Measurements from ENCODE around the gene ATP5F1E. TPM values are rescaled to one million over a fixed set of nuclear protein-coding genes. Genes with fewer than 3 reads are reported as not detected.

ATP5F1E gene
- total RNA-seq, 1 experiment from 2014 or later: 41.1 TPM

DNA sequence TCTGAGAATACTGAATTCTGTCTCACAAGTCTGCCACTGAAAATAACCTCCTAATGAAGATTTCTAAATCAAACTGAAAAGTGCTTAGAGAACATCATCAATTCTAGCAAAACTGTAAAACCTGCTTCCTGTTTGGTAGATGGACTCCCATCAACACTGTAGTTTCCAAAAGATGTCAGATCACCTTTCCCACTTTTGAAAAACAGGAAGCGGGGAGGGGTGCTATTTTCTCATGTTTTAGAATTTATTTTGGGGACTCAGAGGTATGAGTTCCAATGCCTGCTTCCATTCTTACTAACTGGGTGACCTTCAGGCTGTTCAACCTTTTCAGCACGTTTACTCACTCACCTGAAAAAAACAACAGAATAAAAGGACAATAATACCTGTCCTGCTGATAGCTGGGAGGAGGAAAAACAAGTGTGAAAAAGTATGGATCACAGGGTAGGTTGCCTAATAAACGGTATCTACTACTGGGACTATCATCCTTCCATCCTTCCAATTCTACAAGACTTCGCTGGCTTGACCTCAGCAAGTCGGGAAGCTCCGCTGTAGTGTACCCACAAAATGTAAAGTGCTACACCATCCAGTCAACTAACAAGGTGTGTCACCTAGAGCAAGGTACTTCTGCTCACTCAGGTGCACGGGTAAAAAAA is 1.1 kb downstream of the ATP5F1E start:
- ChIA-PET CTCF (interaction anchor here (1.0 to 1.5 kb wide), 5 partner anchors 17 to 484 kb away, joined by 3 to 4 read pairs (median 3); no protein-coding TSS in a partner anchor), POLR2A (interaction anchor here (0.9 to 1.1 kb wide), 2 partner anchors 8 to 465 kb away, joined by 3 to 4 read pairs; no protein-coding TSS in a partner anchor)
- Mint-ChIP-seq H3K4me1 (peaks cover 35% of the 10 kb centered on the region), H3K4me3 (peak overlapping the region; percentile 88), H3K9me3 (no peaks in the 10 kb centered on the region), H3K27ac (no peak overlapping the region), H3K36me3 (peaks cover 70% of the 10 kb centered on the region), H3K27me3 (ENCODE audit: low read depth) (peaks cover 58% of the 10 kb centered on the region)
- DNase-seq (ENCODE audit: low spot score): no peak
- TF ChIP-seq, protein P1, sequence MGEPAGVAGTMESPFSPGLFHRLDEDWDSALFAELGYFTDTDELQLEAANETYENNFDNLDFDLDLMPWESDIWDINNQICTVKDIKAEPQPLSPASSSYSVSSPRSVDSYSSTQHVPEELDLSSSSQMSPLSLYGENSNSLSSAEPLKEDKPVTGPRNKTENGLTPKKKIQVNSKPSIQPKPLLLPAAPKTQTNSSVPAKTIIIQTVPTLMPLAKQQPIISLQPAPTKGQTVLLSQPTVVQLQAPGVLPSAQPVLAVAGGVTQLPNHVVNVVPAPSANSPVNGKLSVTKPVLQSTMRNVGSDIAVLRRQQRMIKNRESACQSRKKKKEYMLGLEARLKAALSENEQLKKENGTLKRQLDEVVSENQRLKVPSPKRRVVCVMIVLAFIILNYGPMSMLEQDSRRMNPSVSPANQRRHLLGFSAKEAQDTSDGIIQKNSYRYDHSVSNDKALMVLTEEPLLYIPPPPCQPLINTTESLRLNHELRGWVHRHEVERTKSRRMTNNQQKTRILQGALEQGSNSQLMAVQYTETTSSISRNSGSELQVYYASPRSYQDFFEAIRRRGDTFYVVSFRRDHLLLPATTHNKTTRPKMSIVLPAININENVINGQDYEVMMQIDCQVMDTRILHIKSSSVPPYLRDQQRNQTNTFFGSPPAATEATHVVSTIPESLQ (CRISPR knock-in tag; IDR thresholded peaks at IDR 0.05): no peak
- TF ChIP-seq, protein P2, sequence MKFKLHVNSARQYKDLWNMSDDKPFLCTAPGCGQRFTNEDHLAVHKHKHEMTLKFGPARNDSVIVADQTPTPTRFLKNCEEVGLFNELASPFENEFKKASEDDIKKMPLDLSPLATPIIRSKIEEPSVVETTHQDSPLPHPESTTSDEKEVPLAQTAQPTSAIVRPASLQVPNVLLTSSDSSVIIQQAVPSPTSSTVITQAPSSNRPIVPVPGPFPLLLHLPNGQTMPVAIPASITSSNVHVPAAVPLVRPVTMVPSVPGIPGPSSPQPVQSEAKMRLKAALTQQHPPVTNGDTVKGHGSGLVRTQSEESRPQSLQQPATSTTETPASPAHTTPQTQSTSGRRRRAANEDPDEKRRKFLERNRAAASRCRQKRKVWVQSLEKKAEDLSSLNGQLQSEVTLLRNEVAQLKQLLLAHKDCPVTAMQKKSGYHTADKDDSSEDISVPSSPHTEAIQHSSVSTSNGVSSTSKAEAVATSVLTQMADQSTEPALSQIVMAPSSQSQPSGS (CRISPR knock-in tag; IDR thresholded peaks at IDR 0.05; ENCODE audit: borderline replicate concordance, low read depth): no peak
- TF ChIP-seq, protein P3, sequence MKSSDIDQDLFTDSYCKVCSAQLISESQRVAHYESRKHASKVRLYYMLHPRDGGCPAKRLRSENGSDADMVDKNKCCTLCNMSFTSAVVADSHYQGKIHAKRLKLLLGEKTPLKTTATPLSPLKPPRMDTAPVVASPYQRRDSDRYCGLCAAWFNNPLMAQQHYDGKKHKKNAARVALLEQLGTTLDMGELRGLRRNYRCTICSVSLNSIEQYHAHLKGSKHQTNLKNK (CRISPR knock-in tag; IDR thresholded peaks at IDR 0.05): no peak
- TF ChIP-seq KAT7 (CRISPR knock-in tag; IDR thresholded peaks at IDR 0.05; ENCODE audit: borderline replicate concordance): no peak
- TF ChIP-seq TEAD1 (CRISPR knock-in tag; IDR thresholded peaks at IDR 0.05): no peak
- TF ChIP-seq SMAD4 (CRISPR knock-in tag; IDR thresholded peaks at IDR 0.05): no peak
- TF ChIP-seq, protein P4, sequence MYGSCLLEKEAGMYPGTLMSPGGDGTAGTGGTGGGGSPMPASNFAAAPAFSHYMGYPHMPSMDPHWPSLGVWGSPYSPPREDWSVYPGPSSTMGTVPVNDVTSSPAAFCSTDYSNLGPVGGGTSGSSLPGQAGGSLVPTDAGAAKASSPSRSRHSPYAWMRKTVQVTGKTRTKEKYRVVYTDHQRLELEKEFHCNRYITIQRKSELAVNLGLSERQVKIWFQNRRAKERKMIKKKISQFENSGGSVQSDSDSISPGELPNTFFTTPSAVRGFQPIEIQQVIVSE (CRISPR knock-in tag; IDR thresholded peaks at IDR 0.05; ENCODE audit: borderline replicate concordance): no peak
- TF ChIP-seq ETV6 (CRISPR knock-in tag; IDR thresholded peaks at IDR 0.05): no peak
- no peak for TF ChIP-seq CREB1 (CRISPR knock-in tag; IDR thresholded peaks at IDR 0.05)
- TF ChIP-seq, protein P5, sequence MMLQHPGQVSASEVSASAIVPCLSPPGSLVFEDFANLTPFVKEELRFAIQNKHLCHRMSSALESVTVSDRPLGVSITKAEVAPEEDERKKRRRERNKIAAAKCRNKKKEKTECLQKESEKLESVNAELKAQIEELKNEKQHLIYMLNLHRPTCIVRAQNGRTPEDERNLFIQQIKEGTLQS (CRISPR knock-in tag; conservative IDR thresholded peaks at IDR 0.05): no peak
- TF ChIP-seq FOXP1 (CRISPR knock-in tag; IDR thresholded peaks at IDR 0.05; ENCODE audit: borderline replicate concordance): no peak
- TF ChIP-seq CBFB (CRISPR knock-in tag; IDR thresholded peaks at IDR 0.05; ENCODE audit: low read depth): no peak
- TF ChIP-seq, protein P6, sequence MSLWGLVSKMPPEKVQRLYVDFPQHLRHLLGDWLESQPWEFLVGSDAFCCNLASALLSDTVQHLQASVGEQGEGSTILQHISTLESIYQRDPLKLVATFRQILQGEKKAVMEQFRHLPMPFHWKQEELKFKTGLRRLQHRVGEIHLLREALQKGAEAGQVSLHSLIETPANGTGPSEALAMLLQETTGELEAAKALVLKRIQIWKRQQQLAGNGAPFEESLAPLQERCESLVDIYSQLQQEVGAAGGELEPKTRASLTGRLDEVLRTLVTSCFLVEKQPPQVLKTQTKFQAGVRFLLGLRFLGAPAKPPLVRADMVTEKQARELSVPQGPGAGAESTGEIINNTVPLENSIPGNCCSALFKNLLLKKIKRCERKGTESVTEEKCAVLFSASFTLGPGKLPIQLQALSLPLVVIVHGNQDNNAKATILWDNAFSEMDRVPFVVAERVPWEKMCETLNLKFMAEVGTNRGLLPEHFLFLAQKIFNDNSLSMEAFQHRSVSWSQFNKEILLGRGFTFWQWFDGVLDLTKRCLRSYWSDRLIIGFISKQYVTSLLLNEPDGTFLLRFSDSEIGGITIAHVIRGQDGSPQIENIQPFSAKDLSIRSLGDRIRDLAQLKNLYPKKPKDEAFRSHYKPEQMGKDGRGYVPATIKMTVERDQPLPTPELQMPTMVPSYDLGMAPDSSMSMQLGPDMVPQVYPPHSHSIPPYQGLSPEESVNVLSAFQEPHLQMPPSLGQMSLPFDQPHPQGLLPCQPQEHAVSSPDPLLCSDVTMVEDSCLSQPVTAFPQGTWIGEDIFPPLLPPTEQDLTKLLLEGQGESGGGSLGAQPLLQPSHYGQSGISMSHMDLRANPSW (CRISPR knock-in tag; conservative IDR thresholded peaks at IDR 0.05; ENCODE audit: low read depth): no peak
- no peak for ATAC-seq

DNA sequence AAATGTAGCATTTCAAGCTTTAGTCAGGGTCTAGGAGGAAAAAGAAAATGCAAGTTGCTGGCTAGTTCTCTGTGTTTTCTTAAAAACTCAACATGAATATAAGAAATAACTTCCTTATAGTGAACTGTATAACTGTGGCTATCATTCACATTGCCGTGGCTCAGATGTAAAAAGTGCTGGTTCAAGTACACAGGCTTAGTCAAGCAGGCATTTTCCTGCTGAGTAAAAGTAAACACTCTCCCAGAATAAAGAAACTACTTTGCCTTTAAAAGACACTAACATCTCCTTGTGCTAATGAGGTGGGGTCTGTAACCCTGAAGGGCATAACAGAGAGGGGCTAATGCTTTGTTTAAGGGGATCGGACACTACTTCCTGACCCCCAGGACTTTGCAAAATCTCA is 3.3 kb downstream of the ATP5F1E start:
- ChIA-PET POLR2A (no interaction called here), CTCF (interaction anchor here (0.7 kb wide), 2 partner anchors 59 to 179 kb away, joined by 3 read pairs; no protein-coding TSS in a partner anchor)
- peaks cover 66% of the 10 kb centered on the region for H3K36me3 Mint-ChIP-seq
- no peak overlapping the region for H3K27ac Mint-ChIP-seq
- DNase-seq (ENCODE audit: low spot score) (no peak), ATAC-seq (no peak)
- TF ChIP-seq FOXK1 (CRISPR knock-in tag; IDR thresholded peaks at IDR 0.05): no peak
- no peak for TF ChIP-seq MYBL2 (CRISPR knock-in tag; IDR thresholded peaks at IDR 0.05)
- no peak for TF ChIP-seq ZNF423 (CRISPR knock-in tag; IDR thresholded peaks at IDR 0.05)
- TF ChIP-seq, protein P7, sequence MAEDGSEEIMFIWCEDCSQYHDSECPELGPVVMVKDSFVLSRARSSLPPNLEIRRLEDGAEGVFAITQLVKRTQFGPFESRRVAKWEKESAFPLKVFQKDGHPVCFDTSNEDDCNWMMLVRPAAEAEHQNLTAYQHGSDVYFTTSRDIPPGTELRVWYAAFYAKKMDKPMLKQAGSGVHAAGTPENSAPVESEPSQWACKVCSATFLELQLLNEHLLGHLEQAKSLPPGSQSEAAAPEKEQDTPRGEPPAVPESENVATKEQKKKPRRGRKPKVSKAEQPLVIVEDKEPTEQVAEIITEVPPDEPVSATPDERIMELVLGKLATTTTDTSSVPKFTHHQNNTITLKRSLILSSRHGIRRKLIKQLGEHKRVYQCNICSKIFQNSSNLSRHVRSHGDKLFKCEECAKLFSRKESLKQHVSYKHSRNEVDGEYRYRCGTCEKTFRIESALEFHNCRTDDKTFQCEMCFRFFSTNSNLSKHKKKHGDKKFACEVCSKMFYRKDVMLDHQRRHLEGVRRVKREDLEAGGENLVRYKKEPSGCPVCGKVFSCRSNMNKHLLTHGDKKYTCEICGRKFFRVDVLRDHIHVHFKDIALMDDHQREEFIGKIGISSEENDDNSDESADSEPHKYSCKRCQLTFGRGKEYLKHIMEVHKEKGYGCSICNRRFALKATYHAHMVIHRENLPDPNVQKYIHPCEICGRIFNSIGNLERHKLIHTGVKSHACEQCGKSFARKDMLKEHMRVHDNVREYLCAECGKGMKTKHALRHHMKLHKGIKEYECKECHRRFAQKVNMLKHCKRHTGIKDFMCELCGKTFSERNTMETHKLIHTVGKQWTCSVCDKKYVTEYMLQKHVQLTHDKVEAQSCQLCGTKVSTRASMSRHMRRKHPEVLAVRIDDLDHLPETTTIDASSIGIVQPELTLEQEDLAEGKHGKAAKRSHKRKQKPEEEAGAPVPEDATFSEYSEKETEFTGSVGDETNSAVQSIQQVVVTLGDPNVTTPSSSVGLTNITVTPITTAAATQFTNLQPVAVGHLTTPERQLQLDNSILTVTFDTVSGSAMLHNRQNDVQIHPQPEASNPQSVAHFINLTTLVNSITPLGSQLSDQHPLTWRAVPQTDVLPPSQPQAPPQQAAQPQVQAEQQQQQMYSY (CRISPR knock-in tag; IDR thresholded peaks at IDR 0.05): no peak
- TF ChIP-seq, protein P4 (CRISPR knock-in tag; IDR thresholded peaks at IDR 0.05; ENCODE audit: borderline replicate concordance): no peak
- TF ChIP-seq ETV6 (CRISPR knock-in tag; IDR thresholded peaks at IDR 0.05): no peak
- TF ChIP-seq CBFB (CRISPR knock-in tag; IDR thresholded peaks at IDR 0.05; ENCODE audit: low read depth): no peak
- TF ChIP-seq TCF7 (CRISPR knock-in tag; IDR thresholded peaks at IDR 0.05; ENCODE audit: low read depth): no peak
- TF ChIP-seq HMGA2 (CRISPR knock-in tag; IDR thresholded peaks at IDR 0.05): no peak
- no peak for TF ChIP-seq ELF4 (CRISPR knock-in tag; IDR thresholded peaks at IDR 0.05; ENCODE audit: low read depth)
- peaks cover 45% of the 10 kb centered on the region for H3K4me1 Mint-ChIP-seq
- no peak overlapping the region for H3K4me3 Mint-ChIP-seq
- peaks cover 78% of the 10 kb centered on the region for H3K27me3 Mint-ChIP-seq (ENCODE audit: low read depth)
- H3K9me3 Mint-ChIP-seq: no peaks in the 10 kb centered on the region
